Measurements from ENCODE around the gene GGCX. TPM values are rescaled to one million over a fixed set of nuclear protein-coding genes. Genes with fewer than 3 reads are reported as not detected.
A peak's percentile ranks its signal among the peaks of the same experiment; 100 is the strongest.
"Not testable (repeated sequence)": the region's sequence is repeated elsewhere in the genome, so short reads cannot be mapped to it uniquely, and the experiment has no call there.

GGCX gene
- total RNA-seq, 4 donors from 2014 or later = 18.3 to 33.1 (median 28.2) TPM

GRCh38 chr2:85545780-85546240 lies 15.5 kb downstream of the GGCX start:
- in situ Hi-C loops (cut with MboI; ENCODE audit: low sequenced_read_pairs in 4 of 4) (loop anchor here in 1 of 4 donors (5.0 kb wide), 1 partner anchor 124 kb away; no protein-coding TSS in a partner anchor), intact Hi-C loops (cut with DNase I; ENCODE audit: low total_unique reads) (no loop called here)
- no peaks in the 10 kb centered on the region for H3K9me3 ChIP-seq
- H3K4me3 ChIP-seq = no peak overlapping the region
- TF ChIP-seq CTCF (IDR thresholded peaks at IDR 0.05 in 4 of 5, conservative IDR thresholded peaks at IDR 0.05 in 1 of 5) (no peak), POLR2A (IDR thresholded peaks at IDR 0.05) (no peak)
- DNase-seq = no peak
- ATAC-seq = no peak
- peaks cover 52 to 60% of the 10 kb centered on the region in 2 donors for H3K4me1 ChIP-seq
- H3K27me3 ChIP-seq = no peaks in the 10 kb centered on the region
- peak overlapping the region; percentile 81 to 99 (median 98) for H3K27ac ChIP-seq
- H3K36me3 ChIP-seq = peaks cover 0 to 47% of the 10 kb centered on the region in 2 donors

- H3K9me3 ChIP-seq; intact Hi-C loops (cut with DNase I; ENCODE audit: low total_unique reads); H3K27me3 ChIP-seq; DNase-seq; H3K4me3 ChIP-seq: not testable (repeated sequence)
- ATAC-seq = peak; percentile 13 to 34
- in situ Hi-C loops (cut with MboI; ENCODE audit: low sequenced_read_pairs in 4 of 4) = loop anchor here in 1 of 4 donors (5.0 kb wide), 1 partner anchor 123 kb away; no protein-coding TSS in a partner anchor
- Histone ChIP-seq H3K36me3 (peaks cover 0 to 53% of the 10 kb centered on the region in 2 donors), H3K27ac (peak overlapping the region; percentile 81 to 99 (median 98)), H3K4me1 (peaks cover 58 to 64% of the 10 kb centered on the region in 2 donors)
Measured at GRCh38 chr2:85544915-85545779, 16.1 kb downstream of the GGCX start.

GRCh38 chr2:85544254-85544691 lies 17.0 kb downstream of the GGCX start:
- H3K27me3 ChIP-seq, H3K4me3 ChIP-seq: not testable (repeated sequence)

GRCh38 chr2:85542777-85543176 lies 18.5 kb downstream of the GGCX start:
- peaks cover 53 to 56% of the 10 kb centered on the region in 2 donors for H3K4me1 ChIP-seq
- H3K9me3 ChIP-seq = no peaks in the 10 kb centered on the region
- in situ Hi-C loops (cut with MboI; ENCODE audit: low sequenced_read_pairs in 4 of 4) = no loop called here
- peak overlapping the region in 1 of 4 donors; percentile 87 for H3K4me3 ChIP-seq
- intact Hi-C loops (cut with DNase I; ENCODE audit: low total_unique reads) = no loop called here
- peak overlapping the region; percentile 97 to 99 (median 98) for H3K27ac ChIP-seq
- TF ChIP-seq POLR2A (IDR thresholded peaks at IDR 0.05) (no peak), CTCF (IDR thresholded peaks at IDR 0.05 in 4 of 5, conservative IDR thresholded peaks at IDR 0.05 in 1 of 5) (no peak)
- H3K36me3 ChIP-seq = peaks cover 0 to 54% of the 10 kb centered on the region in 2 donors
- H3K27me3 ChIP-seq = no peaks in the 10 kb centered on the region
- no peak for DNase-seq
- no peak for ATAC-seq

More at GRCh38 chr2:85544254-85544691, 17.0 kb downstream of the GGCX start:
- DNase-seq; in situ Hi-C loops (cut with MboI; ENCODE audit: low sequenced_read_pairs in 4 of 4); intact Hi-C loops (cut with DNase I; ENCODE audit: low total_unique reads); ATAC-seq; H3K9me3 ChIP-seq: not testable (repeated sequence)
- peaks cover 53 to 56% of the 10 kb centered on the region in 2 donors for H3K4me1 ChIP-seq
- peaks cover 0 to 54% of the 10 kb centered on the region in 2 donors for H3K36me3 ChIP-seq
- H3K27ac ChIP-seq = peak overlapping the region; percentile 81 to 99 (median 98)

GRCh38 chr2:85541753-85542457 lies 19.4 kb downstream of the GGCX start:
- DNase-seq (no peak), ATAC-seq (no peak)
- Histone ChIP-seq H3K4me3 (peak overlapping the region; percentile 74 to 90 (median 84)), H3K36me3 (peaks cover 0 to 54% of the 10 kb centered on the region in 2 donors), H3K27me3 (no peaks in the 10 kb centered on the region), H3K27ac (peak overlapping the region; percentile 97 to 99 (median 98)), H3K4me1 (peaks cover 60 to 63% of the 10 kb centered on the region in 2 donors), H3K9me3 (no peaks in the 10 kb centered on the region)
- no peak for TF ChIP-seq CTCF (IDR thresholded peaks at IDR 0.05 in 4 of 5, conservative IDR thresholded peaks at IDR 0.05 in 1 of 5)
- no peak for TF ChIP-seq POLR2A (IDR thresholded peaks at IDR 0.05)
- in situ Hi-C loops (cut with MboI; ENCODE audit: low sequenced_read_pairs in 4 of 4) = no loop called here
- intact Hi-C loops (cut with DNase I; ENCODE audit: low total_unique reads) = loop anchor here (2.0 kb wide), 1 partner anchor 61 kb away; the partner anchor contains the start of gene TMEM150A

Measured in gastrocnemius medialis (tissue), 4 donors.